HG02970 (cell line): ENCODE results near the gene ZNF263.
A peak's percentile ranks its signal among the peaks of the same experiment; 100 is the strongest.
"Not testable (repeated sequence)": the region's sequence is repeated elsewhere in the genome, so short reads cannot be mapped to it uniquely, and the experiment has no call there.

Experiments used
- ATAC-seq: cut with Tn5 transposase; IDR thresholded peaks from one replicate; pipeline ENCODE4 v1.9.1; 2021; ENCODE audit warnings: mild to moderate bottlenecking, moderate library complexity, moderate number of reproducible peaks; ENCODE audit not compliant: unreplicated experiment, low FRiP score

Gene ZNF263

DNA sequence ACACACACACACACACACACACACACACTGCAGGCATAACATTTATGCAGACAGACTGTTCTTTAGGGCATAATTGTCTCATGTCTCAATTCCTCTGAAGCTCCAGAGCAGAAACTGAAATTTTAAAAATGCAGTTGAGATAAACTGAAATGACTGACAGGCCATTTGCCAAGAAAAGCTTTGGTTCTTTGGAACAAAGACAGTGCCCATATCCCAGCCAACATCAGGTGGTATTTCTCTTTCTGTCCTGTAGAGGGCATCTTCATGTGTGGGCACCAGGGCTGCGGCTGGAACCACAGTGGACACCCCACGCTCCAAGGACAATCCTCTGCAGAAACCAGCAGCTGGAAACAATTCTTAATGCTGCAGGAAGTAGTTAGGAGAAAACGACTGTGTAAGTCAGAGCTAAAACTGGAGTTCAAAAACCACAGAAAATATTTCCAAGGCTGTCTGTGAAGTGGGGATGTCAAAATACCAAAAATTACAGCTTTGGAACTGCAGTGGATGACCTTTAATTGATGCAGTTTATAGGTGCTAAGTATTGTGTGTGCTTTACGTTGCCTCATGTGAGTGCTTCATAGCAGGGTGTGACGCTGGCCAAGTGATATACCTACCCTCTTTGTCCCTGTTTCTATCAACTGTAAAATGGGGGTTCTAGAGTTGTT is 16.3 kb upstream of the ZNF263 start:
- no peak for ATAC-seq

DNA sequence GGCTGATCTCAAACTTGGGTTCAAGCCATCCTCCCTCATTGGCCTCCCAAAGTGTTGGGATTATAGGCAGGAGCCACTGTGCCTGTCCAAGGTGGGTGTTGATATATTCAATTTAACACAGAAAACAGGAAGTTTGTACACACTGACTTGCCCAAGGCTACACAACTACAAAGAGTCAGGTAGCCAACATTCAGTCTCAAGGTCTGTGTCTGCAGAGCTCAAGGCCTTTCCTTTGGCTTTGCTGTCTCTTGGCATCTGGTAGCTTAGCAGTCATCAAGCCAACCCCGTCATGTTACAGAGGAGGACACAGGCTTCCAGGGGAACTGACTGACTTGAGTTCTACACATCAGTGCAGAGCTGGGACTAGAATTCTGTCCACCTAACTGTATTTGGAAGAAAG is 15.0 kb upstream of the ZNF263 start:
- no peak for ATAC-seq

GRCh38 chr16:3270718-3271117 is 12.6 kb upstream of the ZNF263 start:
- ATAC-seq = not testable (repeated sequence)

GRCh38 chr16:3271281-3271680 is 12.0 kb upstream of the ZNF263 start:
- ATAC-seq = not testable (repeated sequence)

DNA sequence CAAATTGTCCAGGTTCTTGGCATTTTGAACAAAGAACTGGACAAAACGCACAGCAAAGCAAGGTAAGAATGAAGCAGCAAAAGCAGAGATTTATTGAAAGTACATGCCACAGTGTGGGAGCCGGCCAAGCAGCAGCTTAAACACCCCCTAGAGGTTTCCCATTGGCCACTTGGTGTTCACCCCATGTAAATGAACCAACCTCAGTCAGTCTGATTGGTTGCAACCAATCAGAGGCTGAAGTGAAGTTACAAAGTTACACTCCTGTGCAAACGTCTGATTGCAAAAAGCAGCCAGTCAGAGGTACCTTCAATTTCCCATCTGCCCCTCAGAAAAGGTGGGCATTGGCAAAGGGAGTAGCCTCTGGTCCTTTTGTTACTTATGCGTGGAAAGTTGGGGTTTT is 8.8 kb upstream of the ZNF263 start:
- no peak for ATAC-seq

DNA sequence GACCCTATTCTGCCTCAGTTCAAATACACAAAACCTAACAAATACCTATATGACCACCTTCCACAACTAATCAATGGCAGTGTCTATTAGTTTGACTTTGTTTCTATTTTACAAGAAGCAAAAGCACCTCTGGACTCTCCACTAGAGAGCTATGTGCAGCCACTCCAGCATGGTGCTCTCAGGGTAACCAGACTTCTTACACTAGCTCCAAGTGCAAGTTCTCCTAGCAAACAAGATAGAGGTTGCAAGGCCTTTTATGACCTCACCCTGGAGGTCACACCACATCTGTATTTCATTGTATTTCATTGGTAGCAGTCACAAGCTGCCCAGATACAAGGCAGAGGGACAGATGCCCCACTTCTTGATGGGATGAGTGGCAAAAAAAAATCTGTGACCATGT is 8.3 kb upstream of the ZNF263 start:
- ATAC-seq = no peak

DNA sequence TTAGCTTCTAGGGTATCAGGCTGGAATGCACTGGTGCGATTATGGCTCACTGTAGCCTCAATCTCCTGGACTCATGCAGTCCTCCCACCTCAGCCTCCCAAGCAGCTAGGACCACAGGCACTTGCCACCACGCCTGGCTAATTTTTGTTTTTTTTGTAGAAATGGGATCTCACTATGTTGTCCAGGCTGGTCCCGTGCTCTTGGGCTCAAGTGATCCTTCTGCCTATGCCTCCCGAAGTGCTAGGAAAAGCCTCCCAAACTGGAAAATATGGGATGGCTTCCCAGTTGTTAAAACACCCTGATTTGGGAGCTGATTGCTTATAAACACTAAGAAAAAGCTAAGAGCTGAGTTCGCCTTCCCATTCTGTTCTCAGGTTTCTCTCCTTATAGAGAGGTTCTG is 6.6 kb upstream of the ZNF263 start:
- ATAC-seq = no peak

GRCh38 chr16:3281222-3281820 is 2.0 kb upstream of the ZNF263 start:
- no peak for ATAC-seq

- peak; percentile 24 for ATAC-seq
Measured at GRCh38 chr16:3282103-3282729, 1.1 kb upstream of the ZNF263 start.

DNA sequence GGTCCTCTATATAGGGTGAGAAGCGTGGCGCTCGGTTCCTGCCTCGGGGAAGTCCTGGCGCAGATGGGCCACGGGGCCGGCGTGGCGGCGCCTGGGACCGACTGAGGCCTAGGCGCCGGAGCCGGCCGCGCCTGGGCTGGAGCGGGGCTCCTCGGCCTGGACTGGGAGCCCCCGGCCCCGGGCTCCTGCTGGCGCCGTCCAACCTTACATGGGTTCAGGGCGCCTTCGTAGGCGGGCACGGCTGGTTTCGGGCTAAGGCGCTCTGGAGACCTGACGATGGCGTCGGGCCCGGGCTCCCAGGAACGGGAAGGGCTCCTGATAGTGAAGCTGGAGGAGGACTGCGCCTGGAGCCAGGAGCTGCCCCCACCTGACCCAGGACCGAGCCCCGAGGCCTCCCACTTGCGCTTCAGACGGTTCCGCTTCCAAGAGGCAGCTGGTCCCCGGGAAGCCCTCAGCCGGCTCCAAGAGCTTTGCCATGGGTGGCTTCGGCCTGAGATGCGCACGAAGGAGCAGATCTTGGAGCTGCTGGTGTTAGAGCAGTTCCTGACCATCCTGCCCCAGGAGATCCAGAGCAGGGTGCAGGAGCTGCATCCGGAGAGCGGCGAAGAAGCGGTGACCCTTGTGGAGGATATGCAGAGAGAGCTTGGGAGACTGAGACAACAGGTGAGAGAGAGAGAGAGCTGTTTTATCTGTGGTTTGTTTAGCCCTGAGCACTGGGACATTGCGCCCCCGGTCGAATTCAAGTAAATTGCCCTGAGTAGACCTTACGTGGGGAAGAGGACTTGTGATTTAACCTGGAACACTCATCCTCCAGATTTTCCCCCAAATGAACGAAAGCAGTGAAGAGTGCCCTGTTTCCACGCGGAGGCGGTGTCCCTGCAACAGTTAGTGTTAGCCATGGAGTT is 504 bp downstream of the ZNF263 start:
- no peak for ATAC-seq

- no peak for ATAC-seq
Measured at GRCh38 chr16:3285131-3285530, 1.8 kb downstream of the ZNF263 start.

DNA sequence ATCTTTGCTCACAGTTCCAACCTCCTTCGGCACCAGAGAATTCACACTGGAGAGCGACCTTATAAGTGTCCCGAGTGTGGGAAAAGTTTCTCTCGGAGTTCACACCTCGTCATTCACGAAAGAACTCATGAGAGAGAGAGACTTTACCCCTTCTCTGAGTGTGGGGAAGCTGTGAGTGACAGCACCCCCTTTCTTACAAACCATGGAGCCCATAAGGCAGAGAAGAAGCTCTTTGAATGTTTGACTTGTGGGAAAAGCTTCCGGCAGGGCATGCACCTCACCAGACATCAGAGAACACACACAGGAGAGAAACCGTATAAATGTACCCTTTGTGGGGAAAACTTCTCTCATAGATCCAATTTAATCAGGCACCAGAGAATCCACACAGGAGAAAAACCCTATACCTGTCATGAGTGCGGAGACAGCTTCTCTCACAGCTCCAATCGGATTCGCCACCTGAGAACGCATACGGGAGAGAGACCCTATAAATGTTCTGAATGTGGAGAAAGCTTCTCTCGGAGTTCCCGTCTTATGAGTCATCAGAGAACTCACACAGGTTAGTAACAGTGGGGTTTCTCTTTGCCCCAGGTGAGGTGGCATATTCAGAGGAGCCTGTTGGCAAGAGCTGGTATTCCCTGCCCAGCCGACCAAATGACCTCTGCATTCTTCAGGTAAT is 6.8 kb downstream of the ZNF263 start:
- ATAC-seq = no peak

- ATAC-seq = no peak
Measured at GRCh38 chr16:3292604-3293003, 9.3 kb downstream of the ZNF263 start.

DNA sequence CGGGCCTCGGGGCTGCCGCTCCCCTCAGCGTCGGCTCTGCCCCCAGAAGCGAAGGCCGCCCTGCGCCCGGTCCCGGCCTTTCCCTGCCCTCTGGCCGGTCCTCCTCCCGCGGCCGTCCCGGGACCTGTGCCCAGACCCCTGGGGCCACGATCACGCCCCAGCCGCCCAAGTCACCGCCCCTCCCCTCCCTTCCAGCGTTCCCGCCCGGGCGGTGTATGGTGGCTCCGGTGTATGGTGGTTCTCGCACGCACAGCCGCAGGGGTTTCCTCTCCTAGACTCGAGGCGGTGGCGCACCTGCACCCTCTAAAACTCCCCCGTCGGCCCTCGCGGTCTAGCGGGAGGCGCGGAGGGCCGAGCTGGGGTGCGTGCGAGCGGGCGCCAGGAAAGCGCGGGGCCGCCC is 11.9 kb downstream of the ZNF263 start:
- no peak for ATAC-seq

- ATAC-seq = no peak
Measured at GRCh38 chr16:3295783-3296182, 12.5 kb downstream of the ZNF263 start.

DNA sequence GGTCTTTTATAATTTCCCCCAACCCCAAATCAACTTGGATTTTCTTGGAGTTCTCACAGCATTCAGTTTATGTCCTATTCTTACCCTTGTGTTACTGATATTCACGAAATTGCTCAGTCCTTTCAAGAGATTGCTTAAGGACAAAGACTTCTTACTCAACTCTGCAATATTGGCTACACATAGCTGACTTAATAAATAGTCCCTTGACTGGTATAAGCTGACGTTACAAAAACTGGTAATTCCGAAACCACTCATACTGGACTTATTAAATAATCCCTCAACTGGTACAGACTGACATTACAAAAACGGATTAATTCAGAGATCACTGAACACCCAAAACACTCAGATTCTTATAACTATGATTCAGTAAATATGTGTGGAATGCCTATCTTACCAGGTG is 21.1 kb downstream of the ZNF263 start:
- ATAC-seq = no peak

GRCh38 chr16:3305109-3306068 is 22.1 kb downstream of the ZNF263 start, which contains the start of the genes TIGD7 and ZNF75A:
Gene TIGD7 (minus strand): TSS chr16:3305430. CDS start chr16:3300614, 4,816 bp downstream.
Gene ZNF75A (plus strand): TSS chr16:3305497. CDS start chr16:3308429, 2,932 bp downstream.
- ATAC-seq = peak; percentile 89

GRCh38 chr16:3306078-3306477 is 22.8 kb downstream of the ZNF263 start:
- ATAC-seq = no peak

GRCh38 chr16:3311496-3311895 is 28.2 kb downstream of the ZNF263 start:
- no peak for ATAC-seq
